GM12801 (cell line): Measurements from ENCODE around the gene MRAP2.

Experiments used
- TF ChIP-seq, protein P1 (sequence below): IDR thresholded peaks from one replicate; pipeline ENCODE4 v1.5.1; 2011; ENCODE audit warnings: control low read depth; ENCODE audit not compliant: insufficient read length; ENCODE audit errors: extremely low read depth

Gene MRAP2

GRCh38 chr6:84033523-84034451 lies at the start of gene MRAP2:
MRAP2 (plus strand) TSS chr6:84033772; CDS start chr6:84055319, 21,547 bp downstream.
- TF ChIP-seq, protein P1, sequence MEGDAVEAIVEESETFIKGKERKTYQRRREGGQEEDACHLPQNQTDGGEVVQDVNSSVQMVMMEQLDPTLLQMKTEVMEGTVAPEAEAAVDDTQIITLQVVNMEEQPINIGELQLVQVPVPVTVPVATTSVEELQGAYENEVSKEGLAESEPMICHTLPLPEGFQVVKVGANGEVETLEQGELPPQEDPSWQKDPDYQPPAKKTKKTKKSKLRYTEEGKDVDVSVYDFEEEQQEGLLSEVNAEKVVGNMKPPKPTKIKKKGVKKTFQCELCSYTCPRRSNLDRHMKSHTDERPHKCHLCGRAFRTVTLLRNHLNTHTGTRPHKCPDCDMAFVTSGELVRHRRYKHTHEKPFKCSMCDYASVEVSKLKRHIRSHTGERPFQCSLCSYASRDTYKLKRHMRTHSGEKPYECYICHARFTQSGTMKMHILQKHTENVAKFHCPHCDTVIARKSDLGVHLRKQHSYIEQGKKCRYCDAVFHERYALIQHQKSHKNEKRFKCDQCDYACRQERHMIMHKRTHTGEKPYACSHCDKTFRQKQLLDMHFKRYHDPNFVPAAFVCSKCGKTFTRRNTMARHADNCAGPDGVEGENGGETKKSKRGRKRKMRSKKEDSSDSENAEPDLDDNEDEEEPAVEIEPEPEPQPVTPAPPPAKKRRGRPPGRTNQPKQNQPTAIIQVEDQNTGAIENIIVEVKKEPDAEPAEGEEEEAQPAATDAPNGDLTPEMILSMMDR: no peak

GRCh38 chr6:83984411-83984810 lies 49.2 kb upstream of the MRAP2 start:
- TF ChIP-seq, protein P1: no peak

DNA sequence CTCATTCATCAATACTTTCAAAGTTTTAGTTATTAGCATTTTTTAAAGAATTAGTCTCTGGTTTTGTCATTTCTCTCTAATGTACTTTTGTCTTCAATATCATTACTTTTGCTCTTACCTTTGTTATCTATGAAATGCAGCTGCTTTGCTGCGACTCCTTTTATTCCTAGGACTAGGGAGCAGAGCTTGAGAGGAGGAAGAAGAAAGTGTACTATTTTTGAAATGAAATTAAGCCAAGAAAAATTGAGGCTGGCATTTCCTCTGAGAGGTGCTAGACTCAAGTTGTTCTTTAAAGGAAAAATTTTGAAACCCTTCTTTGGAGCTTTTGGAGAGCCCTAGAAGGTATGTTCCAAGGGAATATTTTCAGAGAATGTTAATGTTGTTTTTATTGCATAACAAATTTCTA lies 48.3 kb upstream of the MRAP2 start:
- TF ChIP-seq, protein P1: no peak

GRCh38 chr6:83985715-83986114 lies 47.9 kb upstream of the MRAP2 start:
- TF ChIP-seq, protein P1: no peak

DNA sequence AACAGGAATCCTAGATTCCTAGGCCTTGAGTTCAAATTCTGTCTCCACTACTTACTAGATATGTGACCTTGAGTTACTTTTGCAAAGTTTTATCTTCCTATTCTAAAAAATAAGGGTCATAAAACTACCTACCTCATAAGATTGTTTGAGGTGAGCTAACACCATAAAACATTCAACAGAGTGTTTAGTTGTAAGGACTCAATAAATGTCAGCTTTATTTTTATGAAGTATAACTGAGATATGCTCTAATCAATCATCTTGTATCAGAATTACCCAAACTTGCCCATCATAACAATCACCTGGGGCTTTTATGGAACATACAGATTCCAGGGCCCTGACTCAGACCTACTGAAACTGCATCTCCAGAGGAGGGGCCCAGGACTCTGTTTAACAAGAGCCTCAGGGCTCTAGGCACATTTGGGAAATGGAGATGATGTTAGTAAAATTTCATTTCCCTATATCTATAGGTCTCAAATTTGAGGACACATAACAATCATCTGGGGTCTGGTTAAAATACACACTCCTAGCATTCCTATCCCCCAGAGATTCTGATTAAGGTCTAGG lies 35.5 kb upstream of the MRAP2 start:
- TF ChIP-seq, protein P1: no peak

GRCh38 chr6:84001119-84001518 lies 32.5 kb upstream of the MRAP2 start:
- TF ChIP-seq, protein P1: no peak

- TF ChIP-seq, protein P1: no peak
Observed at GRCh38 chr6:84002226-84002625, 31.3 kb upstream of the MRAP2 start.
